Natural killer cell (primary cell): ENCODE measurements around the gene EPHA4. TPM values are rescaled to one million over a fixed set of nuclear protein-coding genes. Genes with fewer than 3 reads are reported as not detected.
A peak's percentile ranks its signal among the peaks of the same experiment; 100 is the strongest.

ENCODE experiments used
- ATAC-seq, 3 donors: fragments of 150-1000 bp in 2 of 3; fragments of 200-7000 bp in 1 of 3; cut with Tn5 transposase; 1 replicate in 1 of 3; 2 replicates in 2 of 3; pipeline ENCODE4 v1.10.0; 2021; ENCODE audit warnings: mild to moderate bottlenecking in 2 of 3, moderate library complexity in 2 of 3
- DNase-seq, 2 donors: peaks; one replicate each; pipeline versions ENCODE4 v3.0.0 to v3.0.0-alpha.2; 2013 to 2021; ENCODE audit warnings: mixed read lengths in 1 of 2
- H3K27ac ChIP-seq: one replicate; pipeline ENCODE4 v1.5.1; 2013; ENCODE audit warnings: mild to moderate bottlenecking, low read length
- H3K27me3 ChIP-seq: one replicate; pipeline ENCODE4 v1.6.1; 2013; ENCODE audit warnings: low read length; ENCODE audit not compliant: control insufficient read depth, insufficient read depth
- H3K36me3 ChIP-seq: one replicate; pipeline ENCODE4 v1.6.1; 2013; ENCODE audit warnings: low read length; ENCODE audit not compliant: control insufficient read depth, insufficient read depth
- H3K4me1 ChIP-seq: one replicate; pipeline ENCODE4 v1.6.1; 2013; ENCODE audit warnings: low read length; ENCODE audit not compliant: control insufficient read depth, insufficient read depth
- H3K4me3 ChIP-seq: one replicate; pipeline ENCODE4 v1.5.1; 2013; ENCODE audit warnings: low read length
- H3K9me3 ChIP-seq: one replicate; pipeline ENCODE4 v1.6.1; 2013; ENCODE audit warnings: low read length; ENCODE audit not compliant: control insufficient read depth, insufficient read depth
- H3K27ac Mint-ChIP-seq, 2 donors: one replicate each; pipeline ENCODE4 v1.8.0; 2022; ENCODE audit warnings: mild to moderate bottlenecking in 2 of 2, mixed read lengths in 2 of 2, moderate library complexity in 1 of 2
- H3K27me3 Mint-ChIP-seq, 2 donors: one replicate each; pipeline ENCODE4 v1.8.0; 2022; ENCODE audit warnings: low read depth in 2 of 2, mixed read lengths in 2 of 2
- H3K36me3 Mint-ChIP-seq: one replicate; pipeline ENCODE4 v1.8.0; 2022; ENCODE audit warnings: mixed read lengths
- H3K4me1 Mint-ChIP-seq, 2 donors: one replicate each; pipeline ENCODE4 v1.8.0; 2022; ENCODE audit warnings: mixed read lengths in 2 of 2
- H3K4me3 Mint-ChIP-seq: one replicate; pipeline ENCODE4 v1.8.0; 2022; ENCODE audit warnings: mild to moderate bottlenecking, moderate library complexity, mixed read lengths
- H3K9me3 Mint-ChIP-seq, 2 donors: one replicate each; pipeline ENCODE4 v1.8.0; 2022; ENCODE audit warnings: mixed read lengths in 2 of 2
- CTCF ChIP-seq: fragments of 200-600 bp; IDR thresholded peaks from one replicate; pipeline ENCODE4 v1.8.0; 2022; ENCODE audit warnings: antibody characterized with exemption
- WGBS: methylation state at CpG from one replicate; pipeline ENCODE4 v1.1.7; 2013; ENCODE audit warnings: missing lambda C conversion rate; ENCODE audit not compliant: insufficient coverage; 5-methylcytosine and 5-hydroxymethylcytosine counted together
- intact Hi-C: fragments of 100-400 bp; cut with micrococcal nuclease; formaldehyde crosslinking; loops from one replicate; pipeline ENCODE4 v1.14.2; 2022
- total RNA-seq, 4 donors: library from RNA; stranded (reverse); fragments of 120-200 nt in 1 of 4; gene quantifications; one replicate each; pipeline versions ENCODE4 v1.2.3 to v1.2.4, GENCODE V29; 2013 to 2022

The EPHA4 gene
- total RNA-seq, 3 donors from 2014 or later (not counting 1 experiment from before 2014, with no cell fraction given): 27.2 to 48.6 (median 44.7) TPM

- WGBS: 91% methylated on average over 6 of the region's 6 CpGs
- peaks cover 3% of the 10 kb centered on the region for H3K36me3 ChIP-seq
- no peaks in the 10 kb centered on the region for H3K9me3 Mint-ChIP-seq
- no peak for TF ChIP-seq CTCF
- H3K27ac ChIP-seq: no peak overlapping the region
- peaks cover 10% of the 10 kb centered on the region for H3K4me1 ChIP-seq
- H3K27me3 ChIP-seq: no peaks in the 10 kb centered on the region
- no peaks in the 10 kb centered on the region for H3K27me3 Mint-ChIP-seq
- H3K4me1 Mint-ChIP-seq: peaks cover 39 to 41% of the 10 kb centered on the region in 2 donors
- DNase-seq: no peak
- no peak overlapping the region for H3K4me3 Mint-ChIP-seq
- peak overlapping the region in 1 of 2 donors; percentile 31 for H3K27ac Mint-ChIP-seq
- no peak overlapping the region for H3K4me3 ChIP-seq
- no peak for ATAC-seq
- H3K36me3 Mint-ChIP-seq: no peaks in the 10 kb centered on the region
- no peaks in the 10 kb centered on the region for H3K9me3 ChIP-seq
- intact Hi-C loops: no loop called here
These were observed 71.4 kb downstream of the EPHA4 start for GRCh38 chr2:221500501-221501209.

DNA sequence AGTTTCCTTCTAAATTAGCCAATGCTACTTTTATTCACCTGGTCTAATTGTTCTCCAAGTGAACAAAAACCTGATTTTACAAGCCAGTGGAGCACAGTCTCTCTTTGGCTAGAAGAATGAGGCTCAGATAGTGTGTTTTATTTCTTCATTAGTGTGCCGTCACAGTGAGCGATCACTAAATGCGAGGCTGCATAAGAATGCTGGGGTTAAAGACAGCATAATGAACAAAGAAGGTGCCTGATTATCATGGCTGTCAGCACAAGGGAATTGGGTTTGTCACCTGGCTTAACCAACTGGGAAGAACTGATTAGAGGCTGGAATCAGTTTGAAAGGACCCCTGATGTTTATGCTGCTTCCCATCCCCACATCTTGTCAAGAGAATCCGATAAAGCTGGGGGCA is 76.4 kb downstream of the EPHA4 start:
- no peaks in the 10 kb centered on the region for H3K9me3 ChIP-seq
- TF ChIP-seq CTCF: no peak
- H3K4me1 ChIP-seq: no peaks in the 10 kb centered on the region
- H3K27me3 ChIP-seq: no peaks in the 10 kb centered on the region
- Mint-ChIP-seq H3K4me1 (peaks cover 14 to 15% of the 10 kb centered on the region in 2 donors), H3K9me3 (no peaks in the 10 kb centered on the region), H3K36me3 (no peaks in the 10 kb centered on the region), H3K27me3 (no peaks in the 10 kb centered on the region), H3K4me3 (no peak overlapping the region), H3K27ac (no peak overlapping the region)
- peaks cover 3% of the 10 kb centered on the region for H3K36me3 ChIP-seq
- intact Hi-C loops: no loop called here
- no peak for DNase-seq
- no peak for ATAC-seq
- 97% methylated on average over 4 of the region's 4 CpGs for WGBS
- H3K27ac ChIP-seq: no peak overlapping the region
- H3K4me3 ChIP-seq: no peak overlapping the region

- Histone ChIP-seq H3K36me3 (peaks cover 3% of the 10 kb centered on the region), H3K27ac (no peak overlapping the region), H3K9me3 (no peaks in the 10 kb centered on the region), H3K27me3 (no peaks in the 10 kb centered on the region), H3K4me3 (no peak overlapping the region), H3K4me1 (no peaks in the 10 kb centered on the region)
- Mint-ChIP-seq H3K27me3 (no peaks in the 10 kb centered on the region), H3K36me3 (no peaks in the 10 kb centered on the region), H3K4me1 (peaks cover 6 to 9% of the 10 kb centered on the region in 2 donors), H3K27ac (no peak overlapping the region), H3K9me3 (no peaks in the 10 kb centered on the region), H3K4me3 (no peak overlapping the region)
- no peak for ATAC-seq
- DNase-seq: no peak
- intact Hi-C loops: no loop called here
- 100% methylated on average over 2 of the region's 3 CpGs for WGBS
- no peak for TF ChIP-seq CTCF
These were observed 77.5 kb downstream of the EPHA4 start for GRCh38 chr2:221494556-221494955.

DNA sequence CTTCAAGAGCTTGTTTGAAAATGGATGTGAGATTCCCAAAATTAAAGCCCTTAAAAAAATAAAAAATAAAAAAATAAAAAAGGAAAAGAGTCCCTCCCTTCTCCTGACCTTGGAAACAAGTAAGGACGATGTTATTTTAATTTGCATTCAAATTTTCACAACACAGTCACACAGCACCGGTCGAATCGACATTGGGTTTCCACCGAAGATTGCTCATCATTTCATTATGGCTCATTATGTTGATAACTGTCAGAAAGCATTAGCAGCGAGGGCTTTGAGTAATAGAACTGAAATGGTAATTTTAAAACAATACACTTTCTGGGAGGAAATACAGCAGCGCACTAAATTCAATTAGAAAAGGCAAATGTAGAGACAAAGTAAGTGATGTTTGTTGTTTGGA is 78.7 kb downstream of the EPHA4 start:
- H3K4me3 Mint-ChIP-seq: no peak overlapping the region
- Histone ChIP-seq H3K27me3 (no peaks in the 10 kb centered on the region), H3K36me3 (peaks cover 3% of the 10 kb centered on the region), H3K27ac (no peak overlapping the region), H3K4me3 (no peak overlapping the region), H3K9me3 (no peaks in the 10 kb centered on the region), H3K4me1 (no peaks in the 10 kb centered on the region)
- intact Hi-C loops: no loop called here
- no peaks in the 10 kb centered on the region for H3K27me3 Mint-ChIP-seq
- no peaks in the 10 kb centered on the region for H3K9me3 Mint-ChIP-seq
- TF ChIP-seq CTCF: no peak
- no peak overlapping the region for H3K27ac Mint-ChIP-seq
- no peaks in the 10 kb centered on the region for H3K36me3 Mint-ChIP-seq
- ATAC-seq (no peak), DNase-seq (no peak)
- WGBS: 91% methylated on average over 7 of the region's 7 CpGs
- H3K4me1 Mint-ChIP-seq: peaks cover 6 to 9% of the 10 kb centered on the region in 2 donors
